Stromal cell of bone marrow (primary cell): ENCODE measurements around the gene MED25.
"Not testable (repeated sequence)": the region's sequence is repeated elsewhere in the genome, so short reads cannot be mapped to it uniquely, and the experiment has no call there.

Experiments used
- DNase-seq: peaks from one replicate; pipeline ENCODE4 v3.0.0-alpha.2; 2012; ENCODE audit warnings: low read depth

MED25 gene

DNA sequence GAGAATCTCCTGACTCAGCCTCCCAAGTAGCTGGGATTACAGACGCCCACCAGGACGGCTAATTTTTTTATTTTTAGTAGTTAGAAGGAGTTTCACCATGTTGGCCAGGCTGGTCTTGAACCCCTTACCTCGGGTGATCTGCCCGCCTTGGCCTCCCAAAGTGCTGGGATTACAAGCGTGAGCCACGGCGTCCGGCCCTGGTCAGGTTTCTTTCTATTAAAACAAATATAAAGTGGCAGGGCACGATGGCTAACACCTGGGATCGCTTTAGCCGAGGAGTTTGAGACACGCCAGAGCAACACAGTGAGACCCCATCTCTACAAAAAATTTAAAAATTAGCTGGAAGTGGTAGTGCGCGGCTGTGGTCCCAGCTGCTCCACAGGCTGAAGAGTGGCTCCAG, 1.5 kb upstream of the MED25 start:
- DNase-seq = no peak

DNA sequence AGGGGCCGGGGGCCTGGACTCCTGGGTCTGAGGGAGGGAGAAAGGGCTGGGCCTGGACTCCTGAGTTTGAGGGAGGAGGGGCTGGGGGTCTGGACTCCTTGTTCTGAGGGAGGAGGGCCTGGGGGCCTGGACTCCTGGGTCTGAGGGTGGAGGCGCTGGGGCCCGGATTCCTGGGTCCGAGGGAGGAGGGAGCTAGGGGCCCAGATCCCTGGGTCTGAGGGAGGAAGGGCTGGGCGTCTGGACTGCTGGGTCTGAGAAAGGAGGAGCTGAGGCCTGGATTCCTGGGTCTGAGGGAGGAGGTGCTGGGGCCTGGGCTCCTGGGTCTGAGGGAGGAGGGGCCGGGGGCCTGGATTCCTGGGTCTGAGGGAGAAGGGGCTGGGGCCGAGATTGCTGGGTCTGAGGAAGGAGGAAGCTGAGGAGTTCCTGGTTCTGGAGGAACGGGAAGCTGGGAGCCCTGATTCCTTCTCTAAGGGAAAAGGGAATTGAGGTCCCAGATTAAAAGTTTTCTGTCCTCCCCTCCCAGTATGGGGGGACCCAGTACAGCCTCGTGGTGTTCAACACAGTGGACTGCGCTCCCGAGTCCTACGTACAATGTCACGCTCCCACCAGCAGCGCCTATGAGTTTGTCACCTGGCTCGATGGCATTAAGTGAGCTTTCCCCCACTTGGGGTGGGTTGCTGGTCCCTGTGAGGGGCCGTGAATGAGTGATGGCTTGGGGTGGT, 721 bp downstream of the MED25 start:
- DNase-seq = no peak

DNA sequence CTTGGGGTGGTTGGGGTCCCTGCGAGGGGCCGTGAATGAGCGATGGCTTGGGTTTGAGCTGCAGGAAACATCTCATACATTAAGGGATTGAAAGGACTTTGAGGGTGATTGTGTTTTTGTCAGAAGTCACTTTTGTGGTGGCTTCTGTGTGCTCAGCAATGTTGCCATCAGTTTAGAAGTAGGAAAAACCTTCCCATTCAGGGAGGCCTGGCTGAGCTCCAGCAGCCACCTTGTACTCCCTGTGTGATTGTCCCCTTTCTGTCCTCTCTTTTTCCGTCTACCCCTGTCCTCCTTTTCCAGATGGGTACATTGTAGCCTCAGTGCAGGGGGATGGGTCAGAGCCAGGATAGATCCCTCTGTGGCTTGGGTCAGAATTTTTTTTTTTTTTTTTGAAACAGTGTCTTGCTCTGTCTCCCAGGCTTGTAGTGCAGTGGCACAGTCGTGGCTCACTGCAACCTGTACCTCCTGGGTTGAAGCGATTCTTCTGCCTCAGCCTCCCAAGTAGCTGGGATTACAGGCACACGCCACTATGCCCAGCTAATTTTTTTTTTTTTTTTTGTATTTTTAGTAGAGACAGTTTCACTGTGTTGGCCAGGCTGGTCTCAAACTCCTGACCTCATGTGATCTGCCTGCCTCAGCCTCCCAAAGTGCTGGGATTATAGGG, 1.5 kb downstream of the MED25 start:
- DNase-seq = not testable (repeated sequence)

DNA sequence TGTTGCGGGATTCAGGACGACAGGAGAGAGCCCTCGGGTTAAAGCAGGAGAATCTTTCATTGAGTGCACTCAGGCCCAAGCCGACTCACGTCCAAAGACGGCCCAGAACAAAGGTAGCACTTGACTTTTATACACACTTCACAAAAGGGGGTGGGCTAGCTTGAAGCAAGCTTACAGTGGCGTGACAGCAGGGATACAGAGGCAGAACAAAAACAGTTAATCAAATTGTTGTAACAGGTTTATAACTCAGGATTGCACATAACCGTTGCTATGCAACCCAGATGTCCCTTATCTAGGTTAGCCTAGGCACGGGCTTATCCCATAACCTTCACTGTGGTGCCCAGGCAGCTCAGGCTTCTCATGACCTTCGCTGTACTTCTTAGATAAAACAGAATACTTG, 2.0 kb downstream of the MED25 start:
- no peak for DNase-seq

DNA sequence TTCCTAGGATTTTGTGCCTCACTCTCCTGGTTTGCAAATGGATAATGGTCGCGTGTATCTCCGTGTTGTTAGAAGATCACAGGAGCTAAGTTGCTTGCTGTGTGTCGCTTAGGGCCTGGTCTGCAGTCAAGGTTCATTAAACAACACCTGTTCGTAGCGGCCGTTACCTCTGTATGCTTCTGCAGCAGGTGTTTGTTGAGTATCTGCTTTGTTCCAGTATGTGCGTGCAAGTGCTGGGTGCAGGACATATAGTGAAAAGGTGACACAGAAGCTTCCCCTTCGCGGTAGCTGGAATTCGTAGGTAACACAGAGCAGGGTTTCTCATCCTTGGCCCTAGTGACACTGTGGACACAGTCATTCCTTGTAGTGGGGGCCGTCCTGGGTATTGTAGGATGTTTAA, 5.4 kb downstream of the MED25 start:
- DNase-seq = no peak

DNA sequence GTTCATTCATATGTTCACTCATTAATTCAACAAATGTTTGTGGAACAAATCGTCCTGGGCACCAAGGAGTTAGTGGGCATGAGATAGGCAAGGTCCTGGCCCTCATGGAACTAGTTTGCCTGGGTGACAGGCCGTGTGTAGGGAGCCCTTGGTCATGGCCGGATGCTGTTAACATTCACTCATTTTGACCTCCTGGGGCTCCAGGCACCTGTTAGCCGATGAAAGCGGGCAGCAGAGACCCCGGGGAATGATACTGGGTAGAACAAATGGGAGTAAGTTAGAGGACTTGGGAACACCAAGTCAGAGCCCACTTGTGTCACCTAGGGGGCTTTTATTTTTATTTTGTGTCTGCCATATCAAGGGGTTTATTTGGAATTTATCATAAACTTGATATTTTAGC, 6.6 kb downstream of the MED25 start:
- no peak for DNase-seq

DNA sequence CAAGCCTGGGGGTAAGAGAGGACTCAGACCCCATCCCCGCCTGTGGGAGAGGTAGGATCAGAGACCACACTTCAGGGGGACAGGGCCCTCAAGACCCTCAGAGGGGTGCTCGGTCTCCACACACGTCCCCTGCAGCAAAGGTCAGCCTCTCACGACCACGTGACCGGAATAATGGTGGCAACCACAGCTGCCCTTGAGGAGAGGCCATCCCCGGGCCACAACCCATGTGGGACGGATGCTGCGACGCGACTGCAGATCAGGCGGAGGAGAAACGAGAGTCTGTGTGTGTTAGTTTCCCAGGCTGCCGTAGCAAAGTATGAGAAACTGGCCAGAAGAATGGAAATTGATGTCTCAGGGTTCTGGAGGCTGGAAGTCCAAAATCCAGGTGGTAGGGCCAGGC, 8.9 kb downstream of the MED25 start:
- DNase-seq = no peak

DNA sequence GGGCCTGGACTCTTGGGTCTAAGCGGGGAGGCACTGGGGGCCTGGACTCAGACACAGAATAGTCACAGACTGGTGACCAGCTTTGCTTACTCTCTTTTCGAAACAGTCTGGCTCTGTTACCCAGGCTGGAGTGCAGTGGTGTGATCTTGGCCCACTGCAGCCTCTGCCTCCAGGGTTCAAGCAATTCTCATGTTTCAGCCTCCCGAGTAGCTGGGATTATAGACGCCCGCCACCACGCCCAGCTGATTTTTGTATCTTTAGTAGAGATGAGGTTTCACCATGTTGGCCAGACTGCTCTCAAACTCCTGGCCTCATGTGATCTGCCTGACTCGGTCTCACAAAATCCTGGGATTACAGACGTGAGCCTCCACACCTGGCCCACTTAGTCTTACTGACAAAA, 11.1 kb downstream of the MED25 start:
- no peak for DNase-seq

DNA sequence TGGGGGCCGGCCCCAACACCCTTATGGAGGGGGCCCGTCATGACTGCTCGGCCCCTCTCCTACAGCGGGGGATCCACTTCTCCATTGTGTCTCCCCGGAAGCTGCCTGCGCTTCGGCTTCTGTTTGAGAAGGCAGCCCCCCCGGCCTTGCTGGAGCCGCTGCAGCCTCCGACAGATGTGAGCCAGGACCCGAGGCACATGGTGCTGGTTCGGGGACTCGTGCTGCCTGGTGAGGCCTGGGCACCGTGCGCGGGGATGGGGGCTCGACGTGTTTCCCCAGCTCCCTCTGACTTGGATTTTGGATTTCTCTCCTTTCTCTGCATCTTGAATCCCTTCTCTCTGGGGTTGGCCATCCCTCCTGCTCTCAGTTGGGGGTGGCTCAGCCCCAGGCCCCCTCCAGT, 11.6 kb downstream of the MED25 start:
- DNase-seq = no peak

DNA sequence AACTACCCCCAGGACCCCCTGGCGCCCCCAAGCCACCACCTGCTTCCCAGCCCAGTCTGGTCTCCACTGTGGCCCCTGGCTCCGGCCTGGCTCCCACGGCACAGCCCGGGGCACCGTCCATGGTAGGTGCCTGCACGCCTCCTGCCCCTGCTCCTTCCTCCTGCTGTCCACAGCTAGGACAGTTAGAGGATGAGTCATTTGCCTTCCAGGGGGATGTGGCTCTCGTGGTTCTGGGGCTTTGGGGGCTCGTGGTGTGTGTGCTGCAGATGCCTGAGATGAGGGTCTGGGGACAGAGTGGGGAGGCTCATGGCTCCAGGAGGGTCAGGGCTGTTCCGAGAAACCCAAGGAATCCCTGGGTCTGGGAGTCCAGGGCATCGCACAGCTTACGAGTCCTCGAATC, 12.7 kb downstream of the MED25 start:
- no peak for DNase-seq

DNA sequence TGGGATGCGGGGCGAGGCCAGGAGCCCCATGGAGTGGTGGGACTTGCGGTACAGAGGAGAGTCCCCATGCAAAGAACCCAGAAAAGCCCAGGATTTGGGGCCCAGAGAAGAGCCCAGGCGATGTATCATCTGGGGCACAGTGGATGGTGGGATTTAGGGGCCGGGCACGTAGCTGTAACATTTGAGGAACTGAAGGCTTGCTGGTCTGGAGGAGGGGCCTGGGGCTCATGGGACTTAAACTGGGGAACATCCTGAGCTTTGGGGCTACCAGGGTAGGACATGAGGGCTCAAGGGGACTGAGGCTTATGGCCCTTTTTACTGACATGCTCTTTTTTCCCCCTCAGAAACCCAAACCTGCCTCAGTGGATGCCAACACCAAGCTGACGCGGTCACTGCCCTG, 13.5 kb downstream of the MED25 start:
- no peak for DNase-seq

DNA sequence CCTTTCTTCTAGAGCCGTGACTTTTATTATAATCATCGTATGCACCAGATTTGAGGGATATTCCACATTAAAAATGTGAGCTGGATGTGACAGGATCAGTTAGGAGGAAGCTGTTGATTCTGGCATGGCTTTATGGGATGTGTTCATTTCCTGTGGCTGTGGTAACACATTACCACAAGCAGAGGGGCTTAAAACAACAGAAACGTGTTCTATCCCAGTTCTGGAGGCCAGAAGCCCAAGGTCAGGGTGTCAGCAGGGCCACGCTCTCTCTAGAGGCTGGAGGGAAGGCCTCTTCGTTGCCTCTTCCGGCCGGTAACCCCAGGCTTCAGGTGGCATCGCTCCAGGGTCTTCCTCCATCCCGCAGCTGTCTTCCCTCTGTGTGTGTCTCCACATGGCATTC, 14.5 kb downstream of the MED25 start:
- DNase-seq = no peak

DNA sequence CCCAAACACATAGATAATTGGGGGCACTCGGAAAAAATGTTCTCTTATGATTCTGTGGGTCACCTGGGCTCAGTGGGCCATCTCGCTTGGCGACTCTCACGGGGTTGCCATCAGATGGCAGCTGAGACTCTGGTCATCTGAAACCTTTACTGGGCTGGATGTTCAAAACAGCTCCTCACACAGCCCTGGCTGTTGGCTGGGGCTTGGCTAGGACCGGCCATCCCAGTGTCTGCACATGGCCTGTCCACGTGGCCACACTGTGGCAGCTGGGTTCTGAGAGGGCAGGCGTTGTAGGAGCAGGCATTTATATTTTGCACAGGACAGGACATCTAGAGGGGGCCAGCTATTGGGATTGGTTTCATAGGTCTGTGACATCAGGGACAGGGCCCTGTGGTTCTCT, 15.5 kb downstream of the MED25 start:
- no peak for DNase-seq

DNA sequence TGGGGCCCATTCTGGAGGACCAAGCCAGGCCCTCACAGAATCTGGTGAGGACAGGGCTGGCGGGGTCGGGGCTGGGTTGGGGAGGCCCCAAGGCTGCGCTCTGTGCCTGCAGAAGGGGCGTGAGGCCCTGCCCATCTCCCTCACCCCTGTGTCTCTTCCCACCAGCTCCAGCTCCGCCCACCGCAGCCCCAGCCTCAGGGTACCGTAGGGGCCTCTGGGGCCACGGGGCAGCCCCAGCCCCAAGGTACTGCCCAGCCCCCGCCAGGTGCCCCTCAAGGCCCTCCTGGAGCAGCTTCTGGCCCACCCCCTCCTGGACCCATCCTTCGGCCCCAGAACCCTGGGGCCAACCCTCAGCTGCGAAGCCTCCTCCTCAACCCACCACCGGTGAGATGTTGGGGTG, 17.5 kb downstream of the MED25 start:
- DNase-seq = no peak

DNA sequence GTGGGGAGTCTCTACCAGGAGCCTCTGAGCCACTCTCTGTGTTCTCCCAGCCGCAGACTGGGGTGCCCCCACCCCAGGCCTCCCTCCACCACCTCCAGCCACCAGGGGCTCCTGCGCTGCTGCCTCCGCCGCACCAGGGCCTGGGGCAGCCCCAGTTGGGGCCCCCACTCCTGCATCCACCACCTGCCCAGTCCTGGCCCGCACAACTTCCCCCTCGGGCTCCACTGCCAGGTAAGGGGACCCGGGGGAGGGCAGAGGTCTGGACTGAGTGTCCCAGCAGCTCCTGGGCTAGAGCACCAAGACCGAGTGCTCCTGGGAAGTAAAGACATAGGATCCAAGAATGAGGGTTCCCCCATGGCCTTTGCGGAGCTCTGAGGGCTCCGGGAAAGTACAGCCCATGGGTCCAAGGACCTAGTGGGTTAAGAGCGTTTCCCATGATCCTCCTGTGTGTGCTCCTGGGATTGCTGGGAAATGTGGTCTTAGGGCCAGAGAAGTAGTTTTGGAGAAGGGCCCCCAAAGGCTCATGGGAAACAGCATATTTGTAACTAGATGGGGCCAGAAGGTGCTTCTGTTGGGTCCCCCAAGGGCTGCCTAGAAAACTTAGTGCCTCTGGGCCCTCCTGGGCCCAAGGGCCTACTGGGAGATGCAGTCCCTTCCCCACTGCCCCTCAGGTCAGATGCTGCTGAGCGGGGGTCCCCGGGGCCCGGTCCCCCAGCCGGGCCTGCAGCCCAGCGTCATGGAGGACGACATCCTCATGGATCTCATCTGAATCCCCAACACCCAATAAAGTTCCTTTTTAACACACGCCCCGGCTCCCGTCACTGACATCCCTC, 18.3 kb downstream of the MED25 start:
- no peak for DNase-seq

DNA sequence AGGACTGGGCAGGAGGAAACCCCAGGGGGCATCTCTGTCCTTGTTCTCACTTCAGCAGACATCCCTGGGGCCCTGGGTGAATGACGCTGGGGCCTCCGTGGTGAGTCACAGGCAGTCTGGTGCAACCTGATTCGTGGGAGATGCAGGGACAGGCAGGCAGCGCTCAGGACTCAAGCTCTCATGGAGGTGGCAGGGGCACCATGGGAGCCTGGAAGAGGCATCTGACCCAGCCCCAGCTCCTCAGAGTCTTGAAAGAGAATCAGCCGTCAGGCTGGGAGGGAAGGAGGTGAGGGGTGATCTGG, 18.9 kb downstream of the MED25 start:
- no peak for DNase-seq

DNA sequence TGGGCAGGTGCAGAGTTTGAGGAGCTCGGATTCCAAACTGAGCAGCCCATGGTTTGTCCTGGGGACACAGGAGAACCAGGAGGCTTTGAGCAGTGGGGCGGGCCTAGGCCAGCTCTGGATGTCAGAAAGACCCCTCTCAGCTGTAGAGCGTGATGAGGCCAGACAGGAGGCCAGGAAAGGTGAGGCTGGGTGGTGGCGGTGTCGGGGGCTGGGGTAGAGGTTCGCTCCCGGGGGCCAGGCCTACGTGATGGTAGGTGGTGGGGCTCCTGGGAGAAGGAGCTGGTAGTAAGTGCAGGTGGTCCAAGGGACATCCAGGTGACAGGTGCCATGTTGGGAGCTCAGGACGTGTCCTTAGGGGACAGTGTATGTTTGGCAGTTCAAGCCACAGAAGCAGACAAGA, 19.3 kb downstream of the MED25 start:
- no peak for DNase-seq

DNA sequence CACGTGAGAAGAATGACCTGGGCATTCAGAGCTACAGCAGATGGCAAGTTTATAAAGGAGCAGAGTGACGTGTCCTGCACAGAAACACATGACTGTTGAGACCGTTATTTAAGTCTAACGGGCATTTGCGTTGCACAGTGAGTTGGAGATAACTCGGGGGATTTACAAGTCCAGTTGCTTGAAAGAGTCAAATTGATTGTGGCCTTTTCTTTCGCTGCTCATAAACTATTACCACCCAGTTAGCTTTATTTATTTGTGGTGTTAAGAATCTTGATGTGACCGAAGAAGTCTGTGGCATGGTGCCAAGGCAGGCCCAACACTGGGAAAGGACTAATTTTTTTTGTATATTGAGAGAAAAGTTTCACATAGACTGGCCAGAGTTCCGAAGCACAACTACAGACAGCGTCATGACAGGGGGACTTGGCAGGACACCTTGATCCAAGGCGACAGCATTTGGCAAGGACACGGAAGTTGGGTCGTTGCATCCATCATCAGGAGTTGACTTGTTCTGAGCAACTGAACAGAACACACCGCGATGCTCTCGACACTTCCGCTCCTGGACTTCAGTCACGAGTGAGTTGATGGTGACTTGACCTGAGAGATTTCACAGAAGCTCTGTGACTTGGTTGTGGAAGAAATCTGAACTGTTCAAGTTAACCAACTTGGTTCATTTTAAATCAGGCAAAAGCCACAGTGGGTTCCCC, 20.9 kb downstream of the MED25 start:
- DNase-seq = no peak

DNA sequence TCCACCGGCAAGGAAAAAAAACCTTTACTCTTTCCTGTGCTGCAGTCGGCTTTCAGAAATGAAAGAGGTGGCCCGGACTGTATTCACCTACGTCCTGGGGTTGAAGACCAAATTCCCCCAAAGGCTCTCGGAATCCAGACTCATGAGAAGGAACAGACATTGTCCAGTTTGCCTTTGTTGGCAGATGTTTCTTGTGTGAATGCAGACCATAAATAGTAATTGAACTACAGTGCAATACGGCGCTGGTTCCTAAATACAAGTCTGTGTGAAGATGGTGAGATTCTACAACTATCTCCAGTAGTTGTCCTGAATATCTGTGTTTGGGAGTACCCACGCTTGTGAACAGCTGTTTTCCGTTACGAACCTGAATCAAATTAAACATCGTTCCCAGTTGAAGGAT, 21.6 kb downstream of the MED25 start:
- no peak for DNase-seq

DNA sequence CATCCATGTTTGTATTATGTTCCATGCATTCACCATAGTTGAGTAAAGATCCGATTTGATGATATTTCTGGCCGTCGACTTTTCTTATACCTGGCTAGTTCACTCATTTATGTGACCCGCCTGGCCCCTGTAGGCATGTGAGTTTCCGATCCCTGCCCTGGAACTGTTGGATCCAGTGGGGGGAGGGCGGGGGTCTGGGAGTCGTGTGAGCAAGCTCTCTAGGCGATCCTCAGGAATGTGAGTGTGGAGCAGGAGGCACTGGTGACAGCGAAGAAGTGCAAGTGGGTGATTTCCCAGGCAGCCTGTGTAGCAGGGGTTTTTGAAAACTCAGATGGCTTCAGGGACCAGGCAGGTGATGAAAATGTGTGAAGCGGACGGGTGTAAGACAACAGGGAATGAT, 22.2 kb downstream of the MED25 start:
- no peak for DNase-seq

DNA sequence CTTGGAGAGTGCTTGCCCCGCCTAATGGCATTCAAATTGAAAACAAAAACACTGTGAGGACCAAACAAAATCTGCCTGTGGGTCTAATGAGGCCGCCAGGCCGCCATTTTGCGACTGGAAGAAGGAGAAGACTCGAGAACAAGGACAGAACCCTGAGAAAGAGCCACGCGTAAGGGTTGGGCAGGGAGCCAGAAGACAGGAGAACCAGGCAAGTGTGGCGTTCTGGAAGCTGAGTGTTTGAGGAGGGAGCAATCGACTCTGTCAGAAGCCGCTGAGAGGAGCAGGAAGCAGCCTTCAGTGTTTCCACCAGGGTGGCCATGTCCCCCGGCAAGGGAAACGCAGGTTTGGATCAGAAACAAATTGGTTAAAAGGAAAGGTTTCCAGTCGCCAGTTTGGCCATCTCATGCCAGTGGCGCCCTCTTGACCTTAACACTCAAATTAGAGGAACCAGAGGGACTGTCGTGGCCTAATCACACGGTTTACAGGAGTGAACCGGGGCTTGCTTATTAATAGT, 22.7 kb downstream of the MED25 start:
- DNase-seq = no peak

DNA sequence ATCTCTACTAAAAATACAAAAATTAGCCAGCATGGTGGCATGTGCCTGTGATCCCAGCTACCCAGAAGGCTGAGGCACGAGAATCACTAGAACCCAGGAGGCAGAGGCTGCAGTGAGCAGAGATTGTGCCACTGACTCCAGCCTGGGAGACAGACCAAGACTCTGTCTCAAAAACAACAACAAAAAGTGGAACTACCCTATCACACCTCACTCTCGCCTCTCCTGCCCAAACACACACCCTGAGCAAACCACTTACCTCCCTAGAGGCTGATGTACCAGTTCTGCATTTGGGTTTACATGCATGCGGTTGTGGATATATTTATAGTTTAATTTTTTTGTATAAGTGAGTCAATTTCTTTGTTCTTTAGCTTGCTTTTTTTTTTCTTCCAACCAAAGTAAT, 25.2 kb downstream of the MED25 start:
- DNase-seq = no peak
